ENCODE measurements around the gene TGFB2.

- TF ChIP-seq CTCF (IDR thresholded peaks at IDR 0.05), result no peak
- no peak for TF ChIP-seq POLR2A (IDR thresholded peaks at IDR 0.05)
Measured at GRCh38 chr1:218384581-218384993, 39.5 kb downstream of the TGFB2 start.

Measured in uterus (tissue), 2 donors.